Measurements from ENCODE around the gene DOCK2.
"Not testable (repeated sequence)": the region's sequence is repeated elsewhere in the genome, so short reads cannot be mapped to it uniquely, and the experiment has no call there.

DOCK2 gene

GRCh38 chr5:169749295-169749694, 112.2 kb downstream of the DOCK2 start:
- TF ChIP-seq CTCF (IDR thresholded peaks at IDR 0.05; ENCODE audit: borderline replicate concordance, extremely low read depth, low read length, poor library complexity, severe bottlenecking) = no peak
- TF ChIP-seq EZH2 (IDR thresholded peaks at IDR 0.05; ENCODE audit: borderline replicate concordance, low read depth, low read length, severe bottlenecking) = no peak
- H3K9me3 ChIP-seq (ENCODE audit: insufficient read depth, low read length, severe bottlenecking) = no peaks in the 10 kb centered on the region
- peaks cover 20% of the 10 kb centered on the region for H4K20me1 ChIP-seq (ENCODE audit: insufficient read depth, low read length)
- ATAC-seq (ENCODE audit: insufficient read depth, low read depth) = no peak
- no peak overlapping the region for H3K4me2 ChIP-seq (ENCODE audit: insufficient read depth, low read length)
- no peak for DNase-seq
- H3K79me2 ChIP-seq (ENCODE audit: insufficient read depth, low read length) = no peaks in the 10 kb centered on the region
- peaks cover 89% of the 10 kb centered on the region for H3K36me3 ChIP-seq (ENCODE audit: insufficient read depth, low read length)
- no peak overlapping the region for H3K27ac ChIP-seq (ENCODE audit: low read length)
- no peak overlapping the region for H3K4me3 ChIP-seq (ENCODE audit: low read depth in 1 of 2, low read length in 2 of 2)
- H3K27me3 ChIP-seq (ENCODE audit: insufficient read depth, low read length, poor library complexity) = no peaks in the 10 kb centered on the region
- H2AFZ ChIP-seq (ENCODE audit: low read depth, low read length) = no peak overlapping the region
- no peaks in the 10 kb centered on the region for H3K4me1 ChIP-seq (ENCODE audit: insufficient read depth, low read length)
- H3K9ac ChIP-seq (ENCODE audit: low read depth, low read length) = no peak overlapping the region

GRCh38 chr5:169751490-169751889, 114.4 kb downstream of the DOCK2 start:
- TF ChIP-seq EZH2 (IDR thresholded peaks at IDR 0.05; ENCODE audit: borderline replicate concordance, low read depth, low read length, severe bottlenecking) (no peak), CTCF (IDR thresholded peaks at IDR 0.05; ENCODE audit: borderline replicate concordance, extremely low read depth, low read length, poor library complexity, severe bottlenecking) (no peak)
- ATAC-seq (ENCODE audit: insufficient read depth, low read depth) = no peak
- Histone ChIP-seq H3K79me2 (ENCODE audit: insufficient read depth, low read length) (no peaks in the 10 kb centered on the region), H3K4me1 (ENCODE audit: insufficient read depth, low read length) (no peaks in the 10 kb centered on the region), H3K27ac (ENCODE audit: low read length) (no peak overlapping the region), H3K4me2 (ENCODE audit: insufficient read depth, low read length) (no peak overlapping the region), H3K4me3 (ENCODE audit: low read depth in 1 of 2, low read length in 2 of 2) (no peak overlapping the region), H4K20me1 (ENCODE audit: insufficient read depth, low read length) (0 out of 2 replicates have a peak, but pooled peaks cover 7% of the 10 kb centered on the region), H2AFZ (ENCODE audit: low read depth, low read length) (no peak overlapping the region), H3K9ac (ENCODE audit: low read depth, low read length) (no peak overlapping the region), H3K27me3 (ENCODE audit: insufficient read depth, low read length, poor library complexity) (no peaks in the 10 kb centered on the region), H3K36me3 (ENCODE audit: insufficient read depth, low read length) (peaks cover 86% of the 10 kb centered on the region), H3K9me3 (ENCODE audit: insufficient read depth, low read length, severe bottlenecking) (no peaks in the 10 kb centered on the region)
- DNase-seq = no peak

- not testable (repeated sequence) for H3K4me2 ChIP-seq (ENCODE audit: insufficient read depth, low read length); H3K9ac ChIP-seq (ENCODE audit: low read depth, low read length); H3K27me3 ChIP-seq (ENCODE audit: insufficient read depth, low read length, poor library complexity); H3K4me3 ChIP-seq (ENCODE audit: low read depth in 1 of 2, low read length in 2 of 2); H3K27ac ChIP-seq (ENCODE audit: low read length); H3K4me1 ChIP-seq (ENCODE audit: insufficient read depth, low read length); H3K9me3 ChIP-seq (ENCODE audit: insufficient read depth, low read length, severe bottlenecking); H4K20me1 ChIP-seq (ENCODE audit: insufficient read depth, low read length); H3K79me2 ChIP-seq (ENCODE audit: insufficient read depth, low read length); H2AFZ ChIP-seq (ENCODE audit: low read depth, low read length); DNase-seq
- peak; percentile 58 for ATAC-seq (ENCODE audit: insufficient read depth, low read depth)
- H3K36me3 ChIP-seq (ENCODE audit: insufficient read depth, low read length) = peaks cover 80% of the 10 kb centered on the region
These were observed 115.5 kb downstream of the DOCK2 start for GRCh38 chr5:169752566-169752965.

- H3K27ac ChIP-seq (ENCODE audit: low read length) = no peak overlapping the region
- ATAC-seq (ENCODE audit: insufficient read depth, low read depth) = no peak
- no peaks in the 10 kb centered on the region for H3K79me2 ChIP-seq (ENCODE audit: insufficient read depth, low read length)
- no peak overlapping the region for H3K4me2 ChIP-seq (ENCODE audit: insufficient read depth, low read length)
- TF ChIP-seq EZH2 (IDR thresholded peaks at IDR 0.05; ENCODE audit: borderline replicate concordance, low read depth, low read length, severe bottlenecking) (no peak), CTCF (IDR thresholded peaks at IDR 0.05; ENCODE audit: borderline replicate concordance, extremely low read depth, low read length, poor library complexity, severe bottlenecking) (no peak)
- no peaks in the 10 kb centered on the region for H3K4me1 ChIP-seq (ENCODE audit: insufficient read depth, low read length)
- H3K27me3 ChIP-seq (ENCODE audit: insufficient read depth, low read length, poor library complexity) = no peaks in the 10 kb centered on the region
- no peaks in the 10 kb centered on the region for H3K9me3 ChIP-seq (ENCODE audit: insufficient read depth, low read length, severe bottlenecking)
- peaks cover 79% of the 10 kb centered on the region for H3K36me3 ChIP-seq (ENCODE audit: insufficient read depth, low read length)
- H3K9ac ChIP-seq (ENCODE audit: low read depth, low read length) = no peak overlapping the region
- H2AFZ ChIP-seq (ENCODE audit: low read depth, low read length) = no peak overlapping the region
- H4K20me1 ChIP-seq (ENCODE audit: insufficient read depth, low read length) = 0 out of 2 replicates have a peak, but pooled peaks cover 7% of the 10 kb centered on the region
- no peak for DNase-seq
- H3K4me3 ChIP-seq (ENCODE audit: low read depth in 1 of 2, low read length in 2 of 2) = no peak overlapping the region
These were observed 116.7 kb downstream of the DOCK2 start for GRCh38 chr5:169753795-169754194.
